Activated CD8-positive, alpha-beta T cell treated with anti-CD3 and anti-CD28 coated beads for 36 hours (primary cell): ENCODE data around the gene ANKRD34A. TPM values are rescaled to one million over a fixed set of nuclear protein-coding genes. Genes with fewer than 3 reads are reported as not detected.

ENCODE experiments used
- ATAC-seq: fragments of 200-7000 bp; cut with Tn5 transposase; one replicate; pipeline ENCODE4 v1.10.0; 2021; ENCODE audit warnings: mild to moderate bottlenecking, moderate library complexity
- CTCF ChIA-PET: fragments of 350-600 bp; sonication (Branson Sonifier 250); formaldehyde crosslinking; loops from one replicate; lab custom pipeline; 2021; ENCODE audit warnings: antibody characterized with exemption; lab: Charles Lee
- POLR2A ChIA-PET: fragments of 350-600 bp; sonication (Branson Sonifier 250); formaldehyde crosslinking; loops from one replicate; lab custom pipeline; 2021; ENCODE audit warnings: antibody characterized with exemption; lab: Charles Lee
- DNase-seq: peaks from one replicate; pipeline ENCODE4 v3.0.0-alpha.2; 2020
- H3K27ac Mint-ChIP-seq: one replicate; pipeline ENCODE4 v1.8.0; 2021; ENCODE audit warnings: mild to moderate bottlenecking, mixed read lengths
- H3K27me3 Mint-ChIP-seq: one replicate; pipeline ENCODE4 v1.8.0; 2021; ENCODE audit warnings: mixed read lengths
- H3K36me3 Mint-ChIP-seq: one replicate; pipeline ENCODE4 v1.8.0; 2021; ENCODE audit warnings: low read depth, mixed read lengths
- H3K4me1 Mint-ChIP-seq: one replicate; pipeline ENCODE4 v1.8.0; 2021; ENCODE audit warnings: low read depth, mixed read lengths
- H3K4me3 Mint-ChIP-seq: one replicate; pipeline ENCODE4 v1.8.0; 2021; ENCODE audit warnings: mild to moderate bottlenecking, moderate library complexity, mixed read lengths
- H3K9me3 Mint-ChIP-seq: one replicate; pipeline ENCODE4 v1.8.0; 2021; ENCODE audit warnings: mixed read lengths
- intact Hi-C: fragments of 100-400 bp; cut with micrococcal nuclease; formaldehyde crosslinking; loops from one replicate; pipeline ENCODE4 v1.10.0; 2022
- total RNA-seq, 2 experiments: library from RNA; stranded (reverse); gene quantifications; one replicate each; pipeline ENCODE4 v1.2.3, GENCODE V29; 2021
- TF ChIP-seq, protein P1 (sequence below): fragments of 200-600 bp; IDR thresholded peaks from one replicate; pipeline ENCODE4 v1.8.0; 2022; ENCODE audit warnings: antibody characterized with exemption, mild to moderate bottlenecking

The ANKRD34A gene
- total RNA-seq, 2 experiments from 2014 or later = 6.6 to 7.7 TPM

GRCh38 chr1:145947551-145947950 is 16.8 kb downstream of the ANKRD34A start:
- intact Hi-C loops = no loop called here
- POLR2A ChIA-PET = no interaction called here
- H3K9me3 Mint-ChIP-seq = no peaks in the 10 kb centered on the region
- H3K27ac Mint-ChIP-seq = no peak overlapping the region
- H3K4me3 Mint-ChIP-seq = no peak overlapping the region
- CTCF ChIA-PET = no interaction called here
- peaks cover 32% of the 10 kb centered on the region for H3K4me1 Mint-ChIP-seq
- ATAC-seq = no peak
- TF ChIP-seq, protein P1, sequence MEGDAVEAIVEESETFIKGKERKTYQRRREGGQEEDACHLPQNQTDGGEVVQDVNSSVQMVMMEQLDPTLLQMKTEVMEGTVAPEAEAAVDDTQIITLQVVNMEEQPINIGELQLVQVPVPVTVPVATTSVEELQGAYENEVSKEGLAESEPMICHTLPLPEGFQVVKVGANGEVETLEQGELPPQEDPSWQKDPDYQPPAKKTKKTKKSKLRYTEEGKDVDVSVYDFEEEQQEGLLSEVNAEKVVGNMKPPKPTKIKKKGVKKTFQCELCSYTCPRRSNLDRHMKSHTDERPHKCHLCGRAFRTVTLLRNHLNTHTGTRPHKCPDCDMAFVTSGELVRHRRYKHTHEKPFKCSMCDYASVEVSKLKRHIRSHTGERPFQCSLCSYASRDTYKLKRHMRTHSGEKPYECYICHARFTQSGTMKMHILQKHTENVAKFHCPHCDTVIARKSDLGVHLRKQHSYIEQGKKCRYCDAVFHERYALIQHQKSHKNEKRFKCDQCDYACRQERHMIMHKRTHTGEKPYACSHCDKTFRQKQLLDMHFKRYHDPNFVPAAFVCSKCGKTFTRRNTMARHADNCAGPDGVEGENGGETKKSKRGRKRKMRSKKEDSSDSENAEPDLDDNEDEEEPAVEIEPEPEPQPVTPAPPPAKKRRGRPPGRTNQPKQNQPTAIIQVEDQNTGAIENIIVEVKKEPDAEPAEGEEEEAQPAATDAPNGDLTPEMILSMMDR = no peak
- H3K36me3 Mint-ChIP-seq = peaks cover 20% of the 10 kb centered on the region
- no peak for DNase-seq
- H3K27me3 Mint-ChIP-seq = no peaks in the 10 kb centered on the region

- no peak overlapping the region for H3K27ac Mint-ChIP-seq
- TF ChIP-seq, protein P1 = no peak
- ATAC-seq (no peak), DNase-seq (no peak)
- peaks cover 16% of the 10 kb centered on the region for H3K36me3 Mint-ChIP-seq
- ChIA-PET POLR2A (interaction anchor here (0.7 to 1.0 kb wide), 2 partner anchors 23 to 28 kb away, joined by 3 to 4 read pairs; partner anchors contain the start of gene PEX11B), CTCF (interaction anchor here (0.8 kb wide), 1 partner anchor 30 kb away, joined by 3 read pairs; no protein-coding TSS in a partner anchor)
- H3K9me3 Mint-ChIP-seq = no peaks in the 10 kb centered on the region
- intact Hi-C loops = no loop called here
- no peaks in the 10 kb centered on the region for H3K27me3 Mint-ChIP-seq
- peaks cover 27% of the 10 kb centered on the region for H3K4me1 Mint-ChIP-seq
- no peak overlapping the region for H3K4me3 Mint-ChIP-seq
Measured at GRCh38 chr1:145946477-145946986, 17.8 kb downstream of the ANKRD34A start.

DNA sequence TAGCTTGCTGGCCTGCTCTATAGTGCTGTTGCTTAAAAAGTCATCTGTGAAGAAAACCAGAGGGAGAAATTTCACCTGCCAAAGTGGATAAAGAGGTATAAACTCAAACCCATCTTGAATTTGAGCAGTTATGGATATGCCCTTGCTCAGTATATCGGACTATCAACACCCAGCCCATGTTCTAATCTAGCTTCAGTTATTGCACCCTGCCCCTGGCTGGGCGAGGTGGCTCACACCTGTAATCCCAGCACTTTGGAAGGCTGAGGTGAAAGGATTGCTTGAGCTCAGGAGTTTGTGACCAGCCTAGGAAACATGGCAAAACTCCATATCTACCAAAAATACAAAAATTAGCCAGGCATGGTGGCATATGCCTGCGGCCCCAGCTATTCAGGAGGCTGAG is 19.8 kb downstream of the ANKRD34A start:
- CTCF ChIA-PET = interaction anchor here (1.4 to 1.6 kb wide), 2 partner anchors 12 to 32 kb away, joined by 4 to 7 read pairs; no protein-coding TSS in a partner anchor
- DNase-seq = no peak
- Mint-ChIP-seq H3K36me3 (peaks cover 11% of the 10 kb centered on the region), H3K27ac (no peak overlapping the region), H3K4me1 (peaks cover 11% of the 10 kb centered on the region), H3K4me3 (no peak overlapping the region), H3K27me3 (no peaks in the 10 kb centered on the region), H3K9me3 (no peaks in the 10 kb centered on the region)
- POLR2A ChIA-PET = interaction anchor here (1.1 to 3.9 kb wide), 3 partner anchors 13 to 17 kb away, joined by 4 to 11 read pairs (median 10); partner anchors contain the start of genes LIX1L and RBM8A
- ATAC-seq = no peak
- TF ChIP-seq, protein P1 = no peak
- intact Hi-C loops = no loop called here

DNA sequence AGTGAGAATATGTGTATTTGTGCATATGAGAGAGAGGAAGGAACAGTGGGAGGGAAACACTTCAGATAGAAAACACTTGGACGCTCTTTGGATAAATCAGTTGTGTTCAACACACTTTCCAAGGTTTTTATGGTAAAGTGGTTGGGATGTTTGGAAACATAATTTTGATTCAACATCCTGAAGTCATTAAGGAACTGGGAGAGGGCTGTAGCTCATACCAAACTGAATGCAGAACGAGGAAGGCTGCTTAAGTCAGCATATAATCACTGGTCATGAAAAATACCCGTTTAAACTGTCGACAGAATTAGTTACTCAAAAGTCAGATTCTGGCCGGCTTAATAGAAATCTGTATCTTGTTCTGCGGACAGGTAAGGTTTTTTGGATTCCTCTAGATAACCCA is 21.5 kb downstream of the ANKRD34A start:
- Mint-ChIP-seq H3K36me3 (peaks cover 12% of the 10 kb centered on the region), H3K4me3 (no peak overlapping the region), H3K9me3 (no peaks in the 10 kb centered on the region), H3K27me3 (no peaks in the 10 kb centered on the region), H3K4me1 (peaks cover 7% of the 10 kb centered on the region), H3K27ac (no peak overlapping the region)
- TF ChIP-seq, protein P1 = no peak
- ATAC-seq (no peak), DNase-seq (no peak)
- POLR2A ChIA-PET = interaction anchor here (1.9 to 3.9 kb wide), 2 partner anchors 15 kb away, joined by 8 to 11 read pairs; partner anchors contain the start of genes LIX1L and RBM8A
- intact Hi-C loops = no loop called here
- CTCF ChIA-PET = interaction anchor here (1.8 to 2.9 kb wide), 3 partner anchors 9 to 90 kb away, joined by 4 to 13 read pairs (median 5); no protein-coding TSS in a partner anchor

GRCh38 chr1:145942405-145942804 is 22.0 kb downstream of the ANKRD34A start:
- ChIA-PET CTCF (interaction anchor here (1.8 to 2.9 kb wide), 3 partner anchors 9 to 91 kb away, joined by 4 to 13 read pairs (median 5); no protein-coding TSS in a partner anchor), POLR2A (interaction anchor here (1.2 to 3.9 kb wide), 3 partner anchors 15 to 21 kb away, joined by 4 to 11 read pairs (median 8); partner anchors contain the start of genes LIX1L and RBM8A)
- Mint-ChIP-seq H3K27ac (no peak overlapping the region), H3K4me1 (peaks cover 7% of the 10 kb centered on the region), H3K36me3 (peaks cover 12% of the 10 kb centered on the region), H3K9me3 (no peaks in the 10 kb centered on the region), H3K4me3 (no peak overlapping the region), H3K27me3 (no peaks in the 10 kb centered on the region)
- ATAC-seq = no peak
- no peak for DNase-seq
- intact Hi-C loops = no loop called here
- TF ChIP-seq, protein P1 = no peak
